ENCODE data around the gene NDNF.

The NDNF gene

DNA sequence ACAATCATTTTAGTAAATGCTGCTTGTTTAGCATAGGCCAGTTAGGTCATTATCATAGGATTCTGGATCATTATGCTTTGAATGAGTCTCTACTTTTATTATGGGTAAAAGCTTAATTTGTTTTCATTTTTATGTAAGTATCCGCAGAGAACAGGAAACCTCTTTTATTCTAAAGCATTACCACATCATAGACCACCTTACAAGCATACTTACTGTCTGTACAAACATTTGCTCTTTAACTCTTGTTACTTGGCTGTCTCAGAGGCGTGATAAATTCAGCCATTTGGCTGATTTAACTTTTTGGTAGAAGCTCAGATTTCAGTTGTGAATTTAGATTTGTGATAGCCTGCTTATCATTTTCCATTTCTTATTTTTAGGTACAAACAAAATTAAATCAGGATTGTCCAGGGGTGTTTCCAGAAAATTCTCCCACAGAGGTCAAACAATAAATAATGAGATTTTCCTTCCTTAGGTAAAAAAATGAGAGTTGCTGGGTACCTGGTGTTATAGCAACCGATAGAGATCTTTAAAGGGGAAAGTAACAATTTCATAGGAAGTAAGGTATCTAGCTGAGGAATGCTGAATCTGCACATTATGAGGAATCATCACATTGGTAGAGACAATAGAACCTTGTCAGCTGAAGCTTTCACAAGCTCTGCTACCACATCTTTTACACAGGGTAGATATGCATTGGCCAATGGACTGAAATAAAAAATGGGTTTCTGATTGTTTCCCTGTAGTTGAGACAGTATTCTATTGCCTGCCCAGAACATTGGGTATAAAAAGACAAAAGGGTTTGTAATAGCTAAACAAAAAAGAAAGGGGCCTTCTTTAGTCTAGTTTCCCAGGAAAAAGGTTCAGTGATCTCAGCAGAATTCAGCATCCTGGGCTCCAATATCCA lies 62.5 kb downstream of the NDNF start:
- DNase-seq, result no peak

DNA sequence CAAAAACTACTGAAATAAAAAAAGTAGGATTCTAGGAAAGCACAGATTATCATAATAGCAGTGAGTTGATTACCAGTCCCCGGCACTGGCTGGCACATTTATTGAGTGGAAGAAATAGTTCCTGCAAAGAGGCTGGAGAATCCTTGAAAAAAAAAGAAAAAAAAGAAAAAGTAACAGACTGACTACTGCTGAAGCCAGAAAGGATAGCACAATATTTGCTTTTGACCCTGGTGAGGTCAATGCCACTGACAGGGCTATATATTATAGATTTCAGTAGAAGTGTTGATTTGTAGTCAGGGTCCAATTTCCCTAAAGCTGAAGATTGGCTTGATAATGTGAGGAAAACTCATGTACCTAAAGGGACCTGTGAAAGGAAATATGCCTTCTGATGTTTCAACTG lies 64.7 kb downstream of the NDNF start:
- no peak for DNase-seq

DNA sequence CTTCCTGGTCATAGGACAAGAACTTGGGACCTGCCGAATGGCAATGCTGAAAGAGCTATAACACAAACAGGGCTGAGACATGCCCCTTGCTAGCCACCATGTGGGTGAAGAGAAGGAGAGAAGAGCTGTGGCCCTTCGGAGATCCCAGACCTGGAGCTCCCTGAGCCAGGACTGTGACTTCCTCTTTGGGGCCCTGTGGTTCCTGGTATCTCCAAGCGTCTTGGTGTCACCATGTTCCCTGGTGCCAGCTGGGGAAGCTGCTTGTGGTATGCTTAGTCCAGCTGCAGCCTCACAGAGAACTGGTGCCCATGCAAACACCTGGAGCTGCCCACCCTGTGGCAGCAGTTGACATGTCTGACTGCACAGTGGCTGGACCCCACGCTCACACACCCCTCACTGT lies 68.5 kb downstream of the NDNF start:
- no peak for DNase-seq

DNA sequence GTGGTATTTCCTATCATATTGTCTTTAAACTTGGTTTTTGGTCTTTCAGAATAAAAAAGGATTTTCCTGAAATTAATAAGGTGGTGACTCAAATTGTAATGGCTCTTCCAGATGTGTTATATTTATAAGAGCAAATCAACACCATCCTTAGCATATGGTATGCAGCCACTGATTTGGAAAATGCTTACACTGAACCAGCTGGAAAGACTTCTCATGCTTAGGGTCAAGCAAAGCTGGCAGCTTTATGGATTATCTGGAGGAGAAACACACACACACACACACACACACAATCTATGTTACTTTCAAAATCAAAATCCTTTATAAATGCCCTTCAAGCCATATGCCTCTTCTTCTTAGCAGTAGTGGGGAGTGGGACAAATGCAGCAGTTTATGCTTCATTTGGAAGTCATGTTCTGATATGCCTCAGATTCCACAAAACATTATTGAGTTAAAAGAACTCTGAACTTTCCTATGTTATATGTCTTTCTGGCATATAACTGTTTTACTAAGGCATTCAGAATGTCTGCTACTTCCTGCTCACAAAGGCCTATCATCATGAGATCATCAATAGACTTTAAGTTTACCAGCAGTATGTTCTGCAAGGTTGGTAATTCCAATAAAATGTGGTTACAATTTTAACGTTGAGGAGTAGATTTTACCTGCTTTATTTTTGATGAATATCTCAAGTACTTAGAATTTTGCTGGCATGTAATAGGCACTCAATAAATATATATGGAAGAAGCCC lies 76.9 kb downstream of the NDNF start:
- DNase-seq, result no peak

DNA sequence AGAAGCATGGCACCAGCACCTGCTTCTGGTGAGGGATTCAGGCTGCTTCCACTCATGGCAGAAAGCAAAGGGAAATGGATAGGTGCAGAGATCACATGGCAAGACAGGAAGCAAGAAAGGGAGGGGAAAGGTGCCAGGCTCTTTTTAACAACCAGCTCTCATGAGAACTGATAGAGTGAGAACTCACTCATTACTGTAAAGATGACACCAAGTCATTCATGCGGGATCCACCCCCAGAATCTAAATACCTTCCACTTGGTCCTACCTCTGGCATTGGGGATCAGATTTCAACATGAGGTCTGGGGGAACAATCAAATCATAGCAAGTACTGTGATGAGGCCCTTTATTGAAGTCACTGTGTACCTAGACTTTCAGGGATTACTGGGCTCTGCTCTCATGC lies 77.8 kb downstream of the NDNF start:
- DNase-seq, result no peak

DNA sequence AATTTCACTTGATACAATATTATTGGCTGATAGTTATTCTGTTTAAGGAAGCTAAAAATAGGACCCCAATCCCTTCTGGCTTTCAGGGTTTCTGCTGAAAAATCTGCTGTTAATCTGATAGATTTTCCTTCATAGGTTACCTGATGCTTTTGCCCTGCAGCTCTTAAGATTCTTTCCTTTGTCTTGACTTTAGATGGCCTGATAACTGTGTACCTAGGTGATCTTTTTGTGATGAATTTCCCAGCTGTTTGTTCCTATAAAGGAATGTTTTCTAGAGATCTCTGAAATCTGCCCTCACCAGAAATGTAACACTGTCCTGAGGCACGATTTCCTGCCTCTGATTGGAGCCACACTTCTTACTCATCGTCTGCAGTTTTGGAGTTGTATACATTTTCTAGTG lies 80.5 kb downstream of the NDNF start:
- DNase-seq, result no peak

DNA sequence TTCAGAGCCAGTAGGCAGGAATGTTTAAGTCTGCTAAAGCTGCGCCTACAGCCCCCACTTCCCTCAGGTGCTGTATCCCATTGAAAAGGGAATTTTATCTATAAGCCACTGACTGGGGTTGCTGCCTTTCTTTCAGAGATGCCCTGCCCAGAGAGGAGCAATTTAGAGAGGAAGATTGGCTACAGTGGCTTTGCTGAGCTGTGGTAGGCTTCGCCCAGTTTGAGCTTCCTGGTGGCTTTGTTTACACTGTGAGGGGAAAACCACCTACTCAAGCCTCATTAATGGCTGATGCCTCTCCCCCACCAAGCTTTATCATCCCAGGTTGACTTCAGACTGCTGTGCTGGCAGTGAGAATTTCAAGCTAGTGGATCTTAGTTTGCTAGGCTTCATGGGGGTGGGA lies 82.1 kb downstream of the NDNF start:
- DNase-seq, result no peak
